Kidney (tissue), 14 donors: Measurements from ENCODE around the gene CEACAM16. TPM values are rescaled to one million over a fixed set of nuclear protein-coding genes. Genes with fewer than 3 reads are reported as not detected.

Experiments
- DNase-seq, 5 donors: peaks; one replicate each; pipeline ENCODE4 v3.0.0-alpha.2; 2013 to 2020
- FAIRE-seq: peaks from 2 replicates; lab custom pipeline; 2012; peaks lifted over from hg19 to GRCh38; lab: Jason Lieb, UNC
- H3K27ac ChIP-seq, 2 donors: one replicate each; pipeline ENCODE4 v1.7.0; 2013; ENCODE audit warnings: low read depth in 2 of 2, low read length in 2 of 2, inconsistent platforms in 1 of 2
- H3K27me3 ChIP-seq: one replicate; pipeline ENCODE4 v1.7.1; 2013; ENCODE audit warnings: low read length, inconsistent platforms; ENCODE audit not compliant: control insufficient read depth, insufficient read depth
- H3K36me3 ChIP-seq, 3 donors: one replicate each; pipeline versions ENCODE4 v1.7.0 to v1.7.1; 2013; ENCODE audit warnings: low read length in 3 of 3, control low read depth in 1 of 3, inconsistent platforms in 1 of 3; ENCODE audit not compliant: insufficient read depth in 3 of 3, control insufficient read depth in 2 of 3
- H3K4me1 ChIP-seq, 3 donors: one replicate each; pipeline versions ENCODE4 v1.7.0 to v1.7.1; 2013; ENCODE audit warnings: low read length in 3 of 3, inconsistent platforms in 1 of 3, low read depth in 1 of 3; ENCODE audit not compliant: control insufficient read depth in 2 of 3, insufficient read depth in 2 of 3
- H3K4me3 ChIP-seq, 3 donors: one replicate each; pipeline versions ENCODE4 v1.7.0 to v1.8.1; 2013; ENCODE audit warnings: low read length in 3 of 3, control low read depth in 1 of 3, inconsistent platforms in 1 of 3
- H3K9ac ChIP-seq, 3 donors: one replicate each; pipeline versions ENCODE4 v1.7.0 to v1.7.1; 2013; ENCODE audit warnings: low read length in 3 of 3, control low read depth in 1 of 3, inconsistent platforms in 1 of 3
- H3K9me3 ChIP-seq, 3 donors: one replicate each; pipeline versions ENCODE4 v1.7.0 to v1.7.1; 2013; ENCODE audit warnings: low read length in 3 of 3, control low read depth in 1 of 3, inconsistent platforms in 1 of 3; ENCODE audit not compliant: control insufficient read depth in 2 of 3, insufficient read depth in 1 of 3
- intact Hi-C: fragments of 100-400 bp; cut with DNase I; formaldehyde crosslinking; loops from one replicate; pipeline ENCODE4 v1.11.1; 2022
- polyA plus RNA-seq: library from polyadenylated mRNA; stranded (reverse); fragments of 350-450 nt; fragmentation: Illumina TruSeq; extraction: RNeasy Lipid Tissue Mini Kit (QIAGEN cat#74804); gene quantifications from one replicate; pipeline ENCODE4 v1.2.3, GENCODE V29; 2014; ENCODE audit warnings: low read depth, low replicate concordance; ENCODE audit not compliant: insufficient read depth
- total RNA-seq: library from RNA; stranded (reverse); fragmentation: NEBNext Ultra II Directional; extraction: Animal tissue kit (Norgen Biotek cat#: 25700); gene quantifications from one replicate; pipeline ENCODE4 v1.2.1, GENCODE V29; 2021
- TF ChIP-seq, protein P1 (sequence below): IDR thresholded peaks from 3 replicates; pipeline ENCODE4 v1.5.1; 2012; ENCODE audit warnings: mild to moderate bottlenecking, moderate library complexity, borderline replicate concordance; ENCODE audit not compliant: insufficient read depth; ENCODE audit errors: extremely low read depth
- donor health status: control.
- donor health status: control.
- donor health status: control.
- donor health status: control.
- donor health status: control.
- donor health status: DM: yes; HTN: yes; CAD: no.
- donor health status: Normal renal cell carcinoma (clear cell type).

Gene CEACAM16
- total and polyA plus RNA-seq, 2 donors from 2014 or later: not detected

DNA sequence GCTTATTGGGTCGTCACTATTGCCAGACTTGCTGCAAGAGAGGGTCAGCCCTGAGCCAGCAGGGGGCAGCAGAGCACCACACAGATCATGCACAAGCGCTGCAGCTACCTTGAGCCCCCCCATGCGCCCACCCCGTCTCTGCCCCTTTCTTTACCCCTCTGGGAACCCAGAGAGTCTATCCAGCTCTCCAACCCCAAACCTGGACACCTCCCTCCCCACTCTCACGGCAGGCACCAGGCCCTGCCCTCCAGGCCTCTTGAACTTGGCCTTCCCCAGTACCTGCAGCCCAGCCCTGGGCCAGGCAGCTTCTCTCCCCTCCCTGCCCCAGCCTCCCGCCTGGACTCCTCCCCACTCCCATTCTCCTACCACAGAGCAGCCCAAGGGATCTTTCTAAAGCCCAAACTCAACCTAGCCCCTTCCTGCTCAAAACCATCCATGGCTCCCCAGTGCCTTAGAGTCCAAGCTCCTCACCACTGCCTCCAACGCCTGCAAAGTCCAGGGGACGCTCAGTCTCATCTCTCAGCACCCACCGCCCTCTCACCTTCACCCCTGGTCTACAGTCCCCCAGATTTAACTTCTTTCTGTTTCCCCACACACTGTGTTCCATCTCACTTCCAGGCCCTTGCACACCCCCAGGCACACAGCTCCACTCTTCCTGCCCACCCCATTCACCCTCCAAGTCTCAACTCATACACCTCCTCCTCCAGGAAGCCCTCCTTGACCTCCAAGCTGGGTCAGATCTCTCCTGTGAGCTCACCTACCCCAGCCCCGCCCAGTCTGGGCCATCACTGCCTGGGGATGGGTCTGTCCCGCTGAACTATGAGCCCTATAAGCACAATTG is 9.4 kb upstream of the CEACAM16 start:
- TF ChIP-seq, protein P1, sequence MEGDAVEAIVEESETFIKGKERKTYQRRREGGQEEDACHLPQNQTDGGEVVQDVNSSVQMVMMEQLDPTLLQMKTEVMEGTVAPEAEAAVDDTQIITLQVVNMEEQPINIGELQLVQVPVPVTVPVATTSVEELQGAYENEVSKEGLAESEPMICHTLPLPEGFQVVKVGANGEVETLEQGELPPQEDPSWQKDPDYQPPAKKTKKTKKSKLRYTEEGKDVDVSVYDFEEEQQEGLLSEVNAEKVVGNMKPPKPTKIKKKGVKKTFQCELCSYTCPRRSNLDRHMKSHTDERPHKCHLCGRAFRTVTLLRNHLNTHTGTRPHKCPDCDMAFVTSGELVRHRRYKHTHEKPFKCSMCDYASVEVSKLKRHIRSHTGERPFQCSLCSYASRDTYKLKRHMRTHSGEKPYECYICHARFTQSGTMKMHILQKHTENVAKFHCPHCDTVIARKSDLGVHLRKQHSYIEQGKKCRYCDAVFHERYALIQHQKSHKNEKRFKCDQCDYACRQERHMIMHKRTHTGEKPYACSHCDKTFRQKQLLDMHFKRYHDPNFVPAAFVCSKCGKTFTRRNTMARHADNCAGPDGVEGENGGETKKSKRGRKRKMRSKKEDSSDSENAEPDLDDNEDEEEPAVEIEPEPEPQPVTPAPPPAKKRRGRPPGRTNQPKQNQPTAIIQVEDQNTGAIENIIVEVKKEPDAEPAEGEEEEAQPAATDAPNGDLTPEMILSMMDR: peak; percentile 92
- Histone ChIP-seq H3K27ac (no peak overlapping the region), H3K36me3 (no peaks in the 10 kb centered on the region), H3K4me3 (no peak overlapping the region), H3K9me3 (no peaks in the 10 kb centered on the region), H3K27me3 (no peaks in the 10 kb centered on the region), H3K9ac (no peak overlapping the region), H3K4me1 (peaks cover 0 to 11% (median 4%) of the 10 kb centered on the region in 3 donors)
- intact Hi-C loops: no loop called here
- FAIRE-seq (no peak), DNase-seq (peak; percentile 81 to 92 (median 87))

DNA sequence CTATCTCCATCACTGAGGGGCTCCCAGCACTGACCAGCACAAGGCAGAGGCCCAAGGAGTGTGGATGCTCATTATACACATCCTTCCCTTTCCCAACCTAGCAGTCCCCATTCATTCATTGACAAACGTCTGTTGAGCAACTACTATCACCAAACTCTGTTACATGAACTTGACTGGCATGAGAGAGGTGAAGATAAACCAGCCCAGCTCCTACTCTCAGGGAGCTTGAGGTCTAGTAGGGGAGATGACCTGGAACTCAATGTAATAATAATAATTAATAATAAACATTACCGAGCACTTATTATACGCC is 8.9 kb upstream of the CEACAM16 start:
- no peak overlapping the region for H3K9ac ChIP-seq
- TF ChIP-seq, protein P1: no peak
- no peak overlapping the region for H3K27ac ChIP-seq
- H3K27me3 ChIP-seq: no peaks in the 10 kb centered on the region
- FAIRE-seq: no peak
- H3K4me1 ChIP-seq: peaks cover 0 to 8% (median 4%) of the 10 kb centered on the region in 3 donors
- H3K36me3 ChIP-seq: no peaks in the 10 kb centered on the region
- no peaks in the 10 kb centered on the region for H3K9me3 ChIP-seq
- intact Hi-C loops: no loop called here
- H3K4me3 ChIP-seq: no peak overlapping the region
- no peak for DNase-seq

DNA sequence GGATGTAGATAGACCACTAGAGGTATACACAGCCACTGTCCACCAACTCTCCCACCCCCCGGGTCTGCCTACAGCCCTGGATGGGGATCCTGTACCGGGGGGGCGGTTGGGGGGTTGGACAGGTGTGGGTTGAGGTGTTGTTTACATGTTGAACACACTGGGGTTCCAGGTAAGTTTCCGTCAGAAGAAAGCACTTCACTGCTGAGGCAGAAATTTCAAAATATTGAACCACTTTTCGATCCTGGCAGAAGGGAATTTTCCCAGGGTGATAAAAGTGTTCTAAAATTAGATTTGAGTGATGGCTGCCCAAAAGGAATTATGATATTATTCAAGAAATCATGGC is 6.6 kb upstream of the CEACAM16 start:
- intact Hi-C loops: no loop called here
- no peak overlapping the region for H3K4me3 ChIP-seq
- H3K4me1 ChIP-seq: peaks cover 0 to 8% (median 4%) of the 10 kb centered on the region in 3 donors
- DNase-seq: no peak
- FAIRE-seq: no peak
- H3K27ac ChIP-seq: peak overlapping the region in 1 of 2 donors; percentile 74
- no peaks in the 10 kb centered on the region for H3K27me3 ChIP-seq
- no peaks in the 10 kb centered on the region for H3K36me3 ChIP-seq
- H3K9me3 ChIP-seq: no peaks in the 10 kb centered on the region
- H3K9ac ChIP-seq: peak overlapping the region in 1 of 3 donors; percentile 36
- TF ChIP-seq, protein P1: no peak
